GM21528 (cell line): Measurements from ENCODE around the gene H3-3A.

ENCODE experiments used
- ATAC-seq: cut with Tn5 transposase; IDR thresholded peaks from one replicate; pipeline ENCODE4 v1.9.1; 2021; ENCODE audit warnings: mild to moderate bottlenecking, moderate library complexity; ENCODE audit not compliant: unreplicated experiment, low FRiP score

H3-3A gene

GRCh38 chr1:226062558-226063223 is at the start of gene H3-3A:
Gene H3-3A, plus strand, starts transcription at chr1:226062716. Its CDS starts 1,636 bp downstream, at chr1:226064352.
- ATAC-seq, result peak; percentile 76

DNA sequence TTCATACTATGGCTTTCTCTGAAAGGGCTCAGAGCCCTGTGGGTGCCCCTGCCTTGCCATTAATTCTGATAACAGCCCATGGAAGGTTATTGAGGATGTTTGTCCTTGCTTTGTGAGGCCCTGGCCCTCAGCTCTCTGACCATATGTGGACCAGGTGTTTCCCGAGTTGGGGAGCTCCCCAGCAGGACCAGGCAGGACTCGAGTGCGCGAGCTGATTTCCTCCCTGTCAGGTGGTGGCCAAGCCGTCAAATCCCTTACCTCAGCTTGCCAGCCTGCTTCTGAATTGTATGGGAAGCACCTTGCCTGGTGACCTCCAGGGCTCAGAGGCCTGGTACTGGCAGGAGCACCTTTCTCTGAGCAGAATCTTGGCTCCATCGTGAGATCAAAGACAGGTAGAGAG is 45.4 kb upstream of the H3-3A start:
- no peak for ATAC-seq

GRCh38 chr1:226019572-226019971 is 42.9 kb upstream of the H3-3A start:
- ATAC-seq, result no peak

DNA sequence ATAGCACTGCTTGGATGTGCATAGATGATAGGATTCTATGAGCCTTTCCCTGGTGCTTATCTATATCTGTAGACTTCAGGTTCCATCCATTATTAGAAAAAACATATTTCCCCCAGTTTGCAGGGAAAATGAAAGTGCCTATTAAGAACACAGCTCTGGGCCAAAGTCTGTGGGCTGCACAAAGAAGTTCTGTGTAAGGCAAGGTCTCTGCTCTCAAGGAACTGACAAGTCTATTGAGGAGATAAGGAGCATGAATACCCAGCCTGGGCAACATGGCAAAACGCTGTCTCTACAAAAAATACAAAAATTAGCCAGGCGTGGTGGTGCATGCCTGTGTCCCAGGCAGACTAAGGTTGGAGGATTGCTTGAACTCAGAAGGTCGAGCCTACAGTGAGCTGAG is 41.1 kb upstream of the H3-3A start:
- no peak for ATAC-seq

DNA sequence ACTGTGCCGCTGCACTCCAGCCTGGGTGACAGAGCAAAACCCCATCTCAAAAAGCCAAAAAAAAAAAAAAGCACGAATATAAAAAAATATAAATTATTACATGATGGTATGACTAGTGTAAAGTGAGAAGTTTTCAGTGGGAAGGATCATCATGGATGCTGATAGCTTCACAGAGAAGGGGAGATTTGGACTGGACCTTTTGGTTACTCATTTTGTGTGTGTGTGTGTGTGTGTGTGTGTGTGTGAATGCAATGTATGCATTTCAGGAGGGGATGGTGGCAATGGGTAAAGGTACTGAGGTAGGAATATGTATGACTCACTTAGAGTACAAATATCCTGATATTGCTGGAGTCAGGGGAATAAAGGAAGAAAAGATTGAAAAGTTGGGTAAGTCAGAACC is 40.7 kb upstream of the H3-3A start:
- no peak for ATAC-seq

DNA sequence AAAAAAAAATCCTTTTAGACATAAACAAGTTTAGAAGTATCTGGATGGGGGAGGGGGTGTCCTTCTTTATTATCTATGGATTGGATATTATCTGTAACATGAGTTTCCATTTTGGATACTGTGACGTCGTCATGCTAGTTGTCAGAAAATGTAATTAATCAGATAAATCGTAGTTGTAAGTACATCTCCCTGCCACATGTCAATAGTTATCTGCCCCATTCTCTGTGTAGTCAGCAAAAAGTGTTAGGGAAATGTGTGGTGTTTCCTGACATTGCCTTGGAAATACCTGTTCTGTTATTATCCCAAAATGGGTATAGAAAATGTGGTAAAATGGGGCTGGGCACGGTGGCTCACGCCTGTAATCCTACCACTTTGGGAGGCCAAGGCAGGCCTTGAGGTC is 38.8 kb upstream of the H3-3A start:
- ATAC-seq, result no peak

- ATAC-seq, result no peak
These were observed 35.7 kb upstream of the H3-3A start for GRCh38 chr1:226026833-226027232.

DNA sequence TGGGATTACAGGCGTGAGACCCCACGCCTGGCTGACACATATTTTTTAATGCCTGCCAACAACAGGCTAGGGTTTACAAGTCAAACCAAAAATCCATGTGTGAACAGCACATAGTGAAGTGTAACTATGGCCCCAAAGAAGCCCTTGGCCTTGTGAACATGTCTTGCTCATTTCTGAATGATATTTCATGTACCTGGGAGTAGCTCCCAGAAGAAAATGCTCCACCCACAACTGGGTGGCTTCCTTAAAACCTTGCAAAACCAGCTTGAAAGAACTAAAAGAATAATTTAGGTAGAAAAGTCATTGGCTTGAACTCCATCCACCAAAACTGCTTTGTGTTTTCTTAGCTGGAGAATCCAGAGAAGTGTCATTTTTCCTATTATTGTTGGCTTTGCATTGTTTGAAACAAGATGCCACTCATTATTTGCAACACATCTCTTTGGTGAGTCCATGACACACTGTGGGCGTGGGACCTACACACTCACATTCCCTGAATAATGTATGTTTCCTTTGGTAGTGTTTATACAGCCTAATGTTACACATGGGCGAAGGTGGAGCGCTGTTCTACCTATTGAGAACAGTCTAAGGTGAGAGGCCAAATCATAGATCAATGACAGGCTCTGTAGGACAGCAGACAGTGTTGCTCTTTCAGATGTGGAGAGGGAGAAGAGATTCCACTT is 34.8 kb upstream of the H3-3A start:
- no peak for ATAC-seq

GRCh38 chr1:226029093-226029496 is 33.4 kb upstream of the H3-3A start:
- ATAC-seq, result peak; percentile 91

GRCh38 chr1:226029568-226030225 is 32.8 kb upstream of the H3-3A start:
- peak; percentile 10 for ATAC-seq

- ATAC-seq, result no peak
These were observed 28.9 kb upstream of the H3-3A start for GRCh38 chr1:226033582-226033981.

- ATAC-seq, result no peak
These were observed 28.5 kb upstream of the H3-3A start for GRCh38 chr1:226033991-226034390.

DNA sequence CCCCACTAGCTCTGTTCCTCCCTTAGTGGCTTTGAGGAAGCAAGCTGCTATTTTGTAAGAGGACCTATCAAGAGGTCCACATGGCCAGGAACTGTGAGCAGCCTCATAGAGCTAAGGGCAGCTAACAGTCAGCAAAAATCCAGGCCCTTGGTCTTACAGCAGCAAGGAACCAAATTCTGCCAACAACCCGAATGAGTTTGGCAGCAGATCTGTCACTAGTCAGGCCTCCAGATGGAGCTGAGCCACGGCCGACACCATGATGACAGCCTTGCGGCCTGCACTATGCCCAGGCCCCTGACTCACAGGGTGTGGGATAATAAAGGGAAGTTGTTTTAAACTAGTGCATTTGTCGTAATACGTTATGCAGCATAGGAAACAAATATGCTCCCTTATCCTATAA is 28.0 kb upstream of the H3-3A start:
- ATAC-seq, result no peak

GRCh38 chr1:226035915-226036314 is 26.6 kb upstream of the H3-3A start:
- no peak for ATAC-seq

DNA sequence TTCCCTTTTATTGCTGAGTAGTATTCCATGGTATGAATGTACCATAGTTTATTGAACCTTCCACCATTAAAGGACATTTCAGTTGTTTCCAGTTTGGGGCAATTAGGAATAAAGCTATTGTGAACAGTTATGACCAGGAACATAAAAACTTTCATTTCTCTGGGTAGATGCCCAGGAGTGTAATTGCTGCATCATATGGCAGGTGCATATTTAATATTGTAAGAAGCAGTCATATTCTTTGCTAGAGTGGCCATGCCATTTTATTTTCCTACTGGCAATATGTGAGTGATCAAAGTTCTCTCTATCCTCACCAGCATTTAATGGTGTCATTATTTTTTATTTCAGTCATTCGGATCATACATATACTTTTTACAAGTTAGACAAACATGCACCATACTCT is 23.9 kb upstream of the H3-3A start:
- no peak for ATAC-seq

DNA sequence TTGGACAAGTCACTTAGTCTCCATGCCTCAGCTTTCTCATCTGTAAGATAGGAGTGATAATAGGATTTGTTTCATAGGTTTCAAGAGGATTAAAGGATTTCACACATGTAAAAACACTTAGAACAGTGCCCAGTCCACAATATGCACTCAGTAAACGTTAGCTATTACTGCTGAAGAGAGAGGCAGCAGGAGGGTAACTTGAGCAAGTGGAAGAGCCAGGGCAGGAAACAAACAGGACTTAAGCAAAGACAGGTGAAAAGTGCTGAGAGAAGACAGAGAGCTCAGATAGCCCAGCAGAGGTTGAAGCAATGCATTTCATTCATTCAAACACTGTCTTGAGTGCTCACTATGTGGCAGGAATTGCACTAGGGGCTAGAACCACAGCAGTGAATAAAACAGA is 21.1 kb upstream of the H3-3A start:
- no peak for ATAC-seq

DNA sequence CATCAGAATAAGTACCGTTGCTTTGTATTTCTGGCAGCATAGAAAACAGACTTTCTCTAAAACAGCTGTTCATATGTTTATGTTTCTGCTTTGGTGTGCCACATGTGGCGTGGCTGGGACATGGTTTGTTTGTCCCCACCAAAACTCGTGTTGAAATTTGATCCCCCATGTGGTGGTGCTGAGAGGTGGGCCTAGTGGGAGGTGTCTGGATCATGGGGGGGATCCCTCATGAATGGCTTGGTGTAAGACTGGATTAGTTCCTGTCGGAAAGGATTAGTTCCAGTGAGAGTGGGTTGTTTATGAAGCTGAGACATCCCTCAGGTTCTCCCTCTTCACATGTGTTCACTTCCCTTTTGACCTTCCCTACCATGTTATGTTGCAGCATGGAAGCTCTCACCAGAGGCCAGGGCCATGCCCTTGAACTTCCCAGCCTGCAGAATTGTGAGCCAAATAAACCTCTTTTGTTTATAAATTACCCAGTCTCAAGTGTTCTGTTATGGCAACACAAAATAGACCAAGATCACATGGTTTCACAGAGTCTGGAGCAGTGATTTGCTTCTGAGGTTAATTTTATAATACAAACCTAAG is 17.9 kb upstream of the H3-3A start:
- ATAC-seq, result no peak

DNA sequence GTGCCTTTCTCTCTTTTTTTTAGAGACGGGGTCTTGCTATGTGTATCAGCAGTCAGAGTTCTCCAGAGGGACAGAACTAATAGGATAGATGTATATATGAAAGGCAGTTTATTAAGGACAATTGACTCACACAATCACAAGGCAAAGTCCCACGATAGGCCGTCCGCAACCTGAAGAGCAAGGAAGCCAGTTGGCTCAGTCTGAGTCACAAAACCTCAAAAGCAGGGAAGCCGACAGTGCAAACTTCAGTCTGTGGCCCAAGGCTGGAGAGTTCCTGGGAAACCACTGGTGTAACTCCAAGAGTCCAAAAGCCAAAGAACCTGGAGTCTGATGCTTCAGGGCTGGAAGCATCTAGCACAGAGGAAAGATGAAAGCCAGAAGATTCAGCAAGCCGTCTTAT is 16.3 kb upstream of the H3-3A start:
- no peak for ATAC-seq

DNA sequence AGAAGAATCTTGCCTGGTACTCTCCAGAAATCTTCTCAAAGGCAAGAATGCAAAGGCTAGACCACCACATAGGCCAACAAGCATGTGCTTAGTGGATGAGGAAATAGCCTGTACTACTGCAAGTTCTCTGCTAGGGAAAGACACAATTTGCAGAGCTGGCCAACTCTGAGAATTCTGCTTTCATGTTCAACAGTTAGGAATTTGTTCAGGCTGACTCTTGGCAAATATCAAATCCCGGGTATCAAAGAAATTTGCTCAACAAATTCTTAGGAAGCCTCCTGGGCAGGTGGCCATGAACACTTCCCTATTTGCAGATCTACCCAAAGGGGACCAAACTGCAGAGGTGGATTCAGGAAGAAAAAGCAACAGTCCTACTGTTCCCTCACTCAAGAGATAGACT is 15.0 kb upstream of the H3-3A start:
- no peak for ATAC-seq

DNA sequence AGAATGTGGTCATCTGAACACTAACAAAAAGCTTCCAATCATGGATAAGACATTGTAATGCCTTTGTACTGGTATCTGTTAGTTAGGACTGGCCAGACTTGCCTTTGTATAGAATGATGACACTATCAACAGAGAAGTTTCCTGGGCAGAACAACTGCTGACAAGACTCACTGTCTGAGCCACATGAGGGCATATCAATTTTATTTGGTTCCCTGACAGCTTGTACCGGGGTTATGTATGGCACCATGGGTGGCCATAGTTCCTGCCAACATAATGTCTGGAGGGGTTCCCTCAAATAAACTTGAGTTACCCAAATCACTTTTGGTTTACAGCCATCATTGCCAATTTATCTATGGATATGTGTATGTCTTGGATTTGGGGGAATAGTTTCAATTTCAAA is 13.6 kb upstream of the H3-3A start:
- ATAC-seq, result no peak

- ATAC-seq, result no peak
These were observed 12.4 kb upstream of the H3-3A start for GRCh38 chr1:226050133-226050532.
